HG03342 (cell line): ENCODE data around the gene MIB2.
"Not testable (repeated sequence)": the region's sequence is repeated elsewhere in the genome, so short reads cannot be mapped to it uniquely, and the experiment has no call there.

Experiments used
- ATAC-seq: cut with Tn5 transposase; IDR thresholded peaks from one replicate; pipeline ENCODE4 v1.9.1; 2021; ENCODE audit warnings: mild to moderate bottlenecking, moderate library complexity; ENCODE audit not compliant: unreplicated experiment

Gene MIB2

GRCh38 chr1:1626207-1627141, 11.2 kb downstream of the MIB2 start:
- ATAC-seq: no peak

- ATAC-seq: no peak
Observed at GRCh38 chr1:1627261-1627828, 12.0 kb downstream of the MIB2 start.

- ATAC-seq: no peak
Observed at GRCh38 chr1:1627829-1628753, 12.8 kb downstream of the MIB2 start.

GRCh38 chr1:1628754-1629429, 13.6 kb downstream of the MIB2 start:
- no peak for ATAC-seq

- ATAC-seq: no peak
Observed at GRCh38 chr1:1629430-1630190, 14.3 kb downstream of the MIB2 start.

- ATAC-seq: peak; percentile 59
Observed at GRCh38 chr1:1630191-1630964, 15.1 kb downstream of the MIB2 start.

- no peak for ATAC-seq
Observed at GRCh38 chr1:1630965-1631781, 15.9 kb downstream of the MIB2 start.

GRCh38 chr1:1631782-1632420, 16.6 kb downstream of the MIB2 start, which contains the start of gene MMP23B:
TSS of gene MMP23B (plus strand) at chr1:1632173. CDS start at chr1:1632219, 46 bp downstream.
- no peak for ATAC-seq

GRCh38 chr1:1633409-1633808, 18.1 kb downstream of the MIB2 start:
- not testable (repeated sequence) for ATAC-seq

- ATAC-seq: not testable (repeated sequence)
Observed at GRCh38 chr1:1634613-1635012, 19.3 kb downstream of the MIB2 start.

- not testable (repeated sequence) for ATAC-seq
Observed at GRCh38 chr1:1636621-1637478, 21.6 kb downstream of the MIB2 start.

GRCh38 chr1:1637479-1637875, 22.2 kb downstream of the MIB2 start:
- ATAC-seq: not testable (repeated sequence)

- not testable (repeated sequence) for ATAC-seq
Observed at GRCh38 chr1:1638528-1638927, 23.2 kb downstream of the MIB2 start.

GRCh38 chr1:1639368-1639767, 24.1 kb downstream of the MIB2 start:
- ATAC-seq: not testable (repeated sequence)

GRCh38 chr1:1640081-1640480, 24.8 kb downstream of the MIB2 start:
- not testable (repeated sequence) for ATAC-seq

- not testable (repeated sequence) for ATAC-seq
Observed at GRCh38 chr1:1640711-1641461, 25.6 kb downstream of the MIB2 start.
